Measurements from ENCODE around the gene LRFN5.

GRCh38 chr14:41825622-41826021, 218.9 kb downstream of the LRFN5 start:
- TF ChIP-seq JUN (IDR thresholded peaks at IDR 0.05; ENCODE audit: low read depth, low read length) (no peak), POLR2A (IDR thresholded peaks at IDR 0.05; ENCODE audit: control extremely low read depth in 1 of 2, low read depth in 2 of 2, low read length in 2 of 2) (no peak), CTCF (IDR thresholded peaks at IDR 0.05; ENCODE audit: control extremely low read depth in 1 of 3, insufficient read depth in 1 of 3, low read depth in 1 of 3, low read length in 3 of 3) (no peak)

Measured in H1 (cell line).